Gastrocnemius medialis (tissue), 4 donors: ENCODE data around the gene NOP14.

ENCODE experiments used
- POLR2A ChIP-seq, 2 donors: fragments of 450-650 bp; IDR thresholded peaks; one replicate each; pipeline ENCODE4 v1.6.1; 2017; ENCODE audit warnings: antibody characterized with exemption in 2 of 2, mild to moderate bottlenecking in 2 of 2, moderate library complexity in 2 of 2
- TF ChIP-seq, protein P1 (sequence below), 5 experiments: fragments of 450-650 bp in 3 of 5; fragments of 200-600 bp in 2 of 5; sonication (generic) in 2 of 5; IDR thresholded peaks in 4 of 5; conservative IDR thresholded peaks in 1 of 5; 1 replicate in 4 of 5; 2 replicates in 1 of 5; pipeline ENCODE4 v1.5.1; 2016 to 2019; ENCODE audit warnings: antibody characterized with exemption in 5 of 5, mild to moderate bottlenecking in 3 of 5, moderate library complexity in 3 of 5

DNA sequence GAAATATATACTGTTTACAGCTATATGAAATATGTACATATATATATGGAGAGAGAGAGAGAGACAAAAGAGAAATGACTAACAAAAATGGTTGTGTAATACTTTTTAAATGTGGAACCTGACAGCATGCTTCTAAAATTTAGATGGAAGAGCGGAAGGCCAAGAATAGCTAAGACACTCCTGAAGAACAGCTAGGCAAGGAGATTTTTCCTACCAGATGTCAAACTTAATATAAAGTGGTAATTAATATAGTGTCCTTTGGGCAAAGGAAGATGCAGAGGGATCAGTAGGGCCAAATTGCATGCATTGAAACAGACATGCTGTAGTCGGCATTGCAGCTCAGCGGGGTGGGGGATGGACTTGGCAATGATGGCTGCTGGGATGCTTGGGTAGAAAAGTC, 74.3 kb downstream of the NOP14 start:
- TF ChIP-seq, protein P1, sequence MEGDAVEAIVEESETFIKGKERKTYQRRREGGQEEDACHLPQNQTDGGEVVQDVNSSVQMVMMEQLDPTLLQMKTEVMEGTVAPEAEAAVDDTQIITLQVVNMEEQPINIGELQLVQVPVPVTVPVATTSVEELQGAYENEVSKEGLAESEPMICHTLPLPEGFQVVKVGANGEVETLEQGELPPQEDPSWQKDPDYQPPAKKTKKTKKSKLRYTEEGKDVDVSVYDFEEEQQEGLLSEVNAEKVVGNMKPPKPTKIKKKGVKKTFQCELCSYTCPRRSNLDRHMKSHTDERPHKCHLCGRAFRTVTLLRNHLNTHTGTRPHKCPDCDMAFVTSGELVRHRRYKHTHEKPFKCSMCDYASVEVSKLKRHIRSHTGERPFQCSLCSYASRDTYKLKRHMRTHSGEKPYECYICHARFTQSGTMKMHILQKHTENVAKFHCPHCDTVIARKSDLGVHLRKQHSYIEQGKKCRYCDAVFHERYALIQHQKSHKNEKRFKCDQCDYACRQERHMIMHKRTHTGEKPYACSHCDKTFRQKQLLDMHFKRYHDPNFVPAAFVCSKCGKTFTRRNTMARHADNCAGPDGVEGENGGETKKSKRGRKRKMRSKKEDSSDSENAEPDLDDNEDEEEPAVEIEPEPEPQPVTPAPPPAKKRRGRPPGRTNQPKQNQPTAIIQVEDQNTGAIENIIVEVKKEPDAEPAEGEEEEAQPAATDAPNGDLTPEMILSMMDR (IDR thresholded peaks at IDR 0.05 in 4 of 5, conservative IDR thresholded peaks at IDR 0.05 in 1 of 5), result no peak
- no peak for TF ChIP-seq POLR2A (IDR thresholded peaks at IDR 0.05)
